Choroid plexus epithelial cell (primary cell): ENCODE data around the gene MAP3K14.
A peak's percentile ranks its signal among the peaks of the same experiment; 100 is the strongest.

Source experiments
- DNase-seq: peaks from one replicate; pipeline ENCODE4 v3.0.0-alpha.2; 2010; ENCODE audit warnings: low read depth
- H3K4me3 ChIP-seq: 2 replicates; pipeline ENCODE4 v1.5.1; 2011; ENCODE audit warnings: low read depth, mild to moderate bottlenecking, control low read depth, low read length, moderate library complexity
- CTCF ChIP-seq: conservative IDR thresholded peaks from 2 replicates; pipeline ENCODE4 v1.5.1; 2011; ENCODE audit warnings: low read depth, mild to moderate bottlenecking, control low read depth, inconsistent platforms, low read length, moderate library complexity

The MAP3K14 gene

GRCh38 chr17:45291171-45291805 lies 25.5 kb downstream of the MAP3K14 start:
- peak; percentile 78 for DNase-seq
- H3K4me3 ChIP-seq: no peak overlapping the region
- TF ChIP-seq CTCF: no peak

- no peak overlapping the region for H3K4me3 ChIP-seq
- no peak for TF ChIP-seq CTCF
- DNase-seq: no peak
Observed at GRCh38 chr17:45290269-45290765, 26.5 kb downstream of the MAP3K14 start.

- no peak for DNase-seq
- no peak overlapping the region for H3K4me3 ChIP-seq
- TF ChIP-seq CTCF: no peak
Observed at GRCh38 chr17:45289301-45290268, 27.2 kb downstream of the MAP3K14 start.

- no peak for TF ChIP-seq CTCF
- DNase-seq: no peak
- no peak overlapping the region for H3K4me3 ChIP-seq
Observed at GRCh38 chr17:45288825-45289224, 28.0 kb downstream of the MAP3K14 start.

- DNase-seq: no peak
- no peak overlapping the region for H3K4me3 ChIP-seq
- no peak for TF ChIP-seq CTCF
Observed at GRCh38 chr17:45287526-45288500, 29.0 kb downstream of the MAP3K14 start.

GRCh38 chr17:45286286-45286685 lies 30.5 kb downstream of the MAP3K14 start:
- DNase-seq: no peak
- TF ChIP-seq CTCF: no peak
- no peak overlapping the region for H3K4me3 ChIP-seq
